Choroid plexus epithelial cell (primary cell): ENCODE results near the gene GPSM3.
"Not testable (repeated sequence)": the region's sequence is repeated elsewhere in the genome, so short reads cannot be mapped to it uniquely, and the experiment has no call there.

Experiments used
- DNase-seq: peaks from one replicate; pipeline ENCODE4 v3.0.0-alpha.2; 2010; ENCODE audit warnings: low read depth
- H3K4me3 ChIP-seq: 2 replicates; pipeline ENCODE4 v1.5.1; 2011; ENCODE audit warnings: low read depth, mild to moderate bottlenecking, control low read depth, low read length, moderate library complexity
- CTCF ChIP-seq: conservative IDR thresholded peaks from 2 replicates; pipeline ENCODE4 v1.5.1; 2011; ENCODE audit warnings: low read depth, mild to moderate bottlenecking, control low read depth, inconsistent platforms, low read length, moderate library complexity

The GPSM3 gene

DNA sequence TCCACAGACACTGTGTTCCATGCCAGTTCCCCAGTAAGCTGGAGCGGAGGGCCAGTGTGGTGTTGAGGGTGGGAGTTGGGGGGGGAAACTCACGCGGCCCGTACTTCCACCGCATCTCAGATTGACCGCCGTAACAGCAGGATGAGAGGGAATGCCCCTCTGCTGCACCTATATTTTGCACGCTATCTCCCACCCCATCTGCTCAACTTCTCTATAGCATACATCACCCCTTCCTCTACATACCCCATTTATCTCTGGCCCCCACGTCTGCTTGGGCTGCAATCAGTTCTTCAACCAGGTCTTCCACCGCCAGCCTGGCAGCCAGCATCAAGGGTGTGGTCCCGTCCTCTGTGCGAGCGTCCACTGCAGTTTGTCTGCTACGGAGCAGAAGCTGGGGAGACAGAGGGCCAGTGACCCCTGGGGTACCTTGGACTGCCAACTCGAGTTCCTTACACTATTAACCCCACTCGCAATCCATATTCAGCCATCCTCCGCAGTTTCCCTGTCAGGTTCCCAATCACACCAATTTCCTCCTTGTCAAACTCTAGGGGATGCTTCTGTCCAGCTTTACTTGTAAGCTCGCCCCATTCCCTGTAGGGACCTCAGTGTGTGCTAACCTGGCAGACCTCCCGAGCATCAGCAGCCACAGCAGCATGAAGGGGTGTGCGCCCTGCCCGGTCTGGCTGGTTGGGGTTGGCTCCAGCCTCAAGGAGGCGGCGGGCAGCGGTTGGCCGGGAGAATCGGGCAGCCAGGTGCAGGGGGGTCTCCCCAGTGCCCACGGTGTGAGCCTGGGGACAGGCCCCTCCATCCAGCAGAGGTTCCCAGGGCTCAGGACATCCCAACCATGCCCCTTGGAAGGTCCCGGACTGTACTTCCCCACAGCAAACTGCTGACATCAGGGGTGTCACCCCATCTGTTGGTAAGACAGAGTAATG, 4.5 kb upstream of the GPSM3 start:
- peak overlapping the region; percentile 89 for H3K4me3 ChIP-seq
- no peak for DNase-seq
- no peak for TF ChIP-seq CTCF

DNA sequence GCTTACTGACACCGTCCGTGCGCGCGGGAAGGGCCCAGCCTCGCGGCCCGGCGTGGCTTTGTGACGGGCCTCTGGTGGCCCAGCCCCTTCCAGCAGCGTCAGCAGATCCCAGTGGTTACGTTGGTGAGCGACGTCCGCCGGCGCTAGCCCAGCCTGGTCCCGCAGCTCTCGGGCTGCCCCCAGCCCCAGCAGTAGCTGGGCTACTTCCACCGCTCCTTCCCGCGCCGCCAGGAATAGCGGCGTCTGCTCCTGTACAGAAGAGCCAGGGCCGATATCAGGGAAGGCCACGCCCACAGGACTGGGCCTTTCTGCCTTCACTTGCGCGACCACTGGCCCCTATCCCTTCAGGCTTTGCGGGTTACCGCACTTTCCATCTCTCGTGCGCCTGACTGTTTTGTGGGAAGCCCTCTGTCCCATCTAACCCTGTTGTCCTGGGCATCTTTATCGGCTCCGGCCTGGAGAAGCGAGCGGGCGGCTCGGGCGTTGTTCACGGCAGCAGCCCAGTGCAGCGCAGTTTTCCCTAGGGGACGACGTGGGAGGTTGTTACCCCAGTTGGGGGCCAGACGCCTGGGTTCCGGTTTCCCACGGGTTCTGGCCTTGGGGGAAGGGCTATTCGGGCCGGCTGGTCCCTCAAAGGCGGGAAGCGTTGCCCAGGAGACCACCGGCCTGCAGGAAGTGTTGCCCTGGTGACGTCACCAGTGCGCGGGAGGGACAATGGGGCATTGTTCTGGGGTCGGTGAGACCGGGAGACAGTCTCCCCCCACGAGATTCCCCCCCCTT, 3.6 kb upstream of the GPSM3 start:
- H3K4me3 ChIP-seq, result peak overlapping the region; percentile 89
- peak; percentile 91 for DNase-seq
- no peak for TF ChIP-seq CTCF

GRCh38 chr6:32195652-32195901, 3.1 kb upstream of the GPSM3 start:
- DNase-seq, result peak; percentile 100
- TF ChIP-seq CTCF, result peak; percentile 51
- peak overlapping the region; percentile 89 for H3K4me3 ChIP-seq

GRCh38 chr6:32194825-32195651, 2.6 kb upstream of the GPSM3 start:
- peak; percentile 82 for DNase-seq
- peak overlapping the region; percentile 49 for H3K4me3 ChIP-seq
- TF ChIP-seq CTCF, result peak; percentile 82

GRCh38 chr6:32194388-32194787, 1.9 kb upstream of the GPSM3 start:
- H3K4me3 ChIP-seq, result no peak overlapping the region
- no peak for TF ChIP-seq CTCF
- DNase-seq, result no peak

GRCh38 chr6:32193096-32193495, 653 bp upstream of the GPSM3 start:
- H3K4me3 ChIP-seq, DNase-seq: not testable (repeated sequence)
